Esophagus muscularis mucosa (tissue), 3 donors: ENCODE data around the gene ZNF622.

Source experiments
- POLR2A ChIP-seq: fragments of 450-650 bp; IDR thresholded peaks from one replicate; pipeline ENCODE4 v1.6.1; 2017; ENCODE audit warnings: antibody characterized with exemption, moderate library complexity, mild to moderate bottlenecking, low read depth
- TF ChIP-seq, protein P1 (sequence below), 3 experiments: fragments of 200-600 bp in 2 of 3; fragments of 450-650 bp in 1 of 3; sonication (generic) in 2 of 3; IDR thresholded peaks; one replicate each; pipeline ENCODE4 v1.5.1; 2017 to 2019; ENCODE audit warnings: antibody characterized with exemption in 3 of 3, mild to moderate bottlenecking in 2 of 3, moderate library complexity in 1 of 3

DNA sequence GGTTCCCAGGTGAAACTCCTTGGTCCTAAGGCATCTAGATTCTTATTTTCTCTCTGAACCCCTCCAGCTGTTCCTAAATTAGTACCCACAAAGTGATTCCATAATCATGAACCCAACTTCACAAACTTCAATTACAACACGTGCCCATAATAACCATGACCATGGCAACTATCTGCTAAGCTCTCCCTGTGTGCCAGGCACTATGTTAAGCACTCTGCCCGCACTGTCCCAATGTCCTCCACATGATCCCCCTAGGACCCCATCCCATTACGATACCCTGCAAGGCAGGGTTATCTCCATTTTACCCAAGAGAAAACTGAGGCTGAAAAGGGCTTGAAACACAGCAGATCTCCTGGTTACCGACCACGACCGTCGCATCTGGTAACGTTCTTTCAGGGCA, 25.3 kb upstream of the ZNF622 start:
- TF ChIP-seq, protein P1, sequence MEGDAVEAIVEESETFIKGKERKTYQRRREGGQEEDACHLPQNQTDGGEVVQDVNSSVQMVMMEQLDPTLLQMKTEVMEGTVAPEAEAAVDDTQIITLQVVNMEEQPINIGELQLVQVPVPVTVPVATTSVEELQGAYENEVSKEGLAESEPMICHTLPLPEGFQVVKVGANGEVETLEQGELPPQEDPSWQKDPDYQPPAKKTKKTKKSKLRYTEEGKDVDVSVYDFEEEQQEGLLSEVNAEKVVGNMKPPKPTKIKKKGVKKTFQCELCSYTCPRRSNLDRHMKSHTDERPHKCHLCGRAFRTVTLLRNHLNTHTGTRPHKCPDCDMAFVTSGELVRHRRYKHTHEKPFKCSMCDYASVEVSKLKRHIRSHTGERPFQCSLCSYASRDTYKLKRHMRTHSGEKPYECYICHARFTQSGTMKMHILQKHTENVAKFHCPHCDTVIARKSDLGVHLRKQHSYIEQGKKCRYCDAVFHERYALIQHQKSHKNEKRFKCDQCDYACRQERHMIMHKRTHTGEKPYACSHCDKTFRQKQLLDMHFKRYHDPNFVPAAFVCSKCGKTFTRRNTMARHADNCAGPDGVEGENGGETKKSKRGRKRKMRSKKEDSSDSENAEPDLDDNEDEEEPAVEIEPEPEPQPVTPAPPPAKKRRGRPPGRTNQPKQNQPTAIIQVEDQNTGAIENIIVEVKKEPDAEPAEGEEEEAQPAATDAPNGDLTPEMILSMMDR (IDR thresholded peaks at IDR 0.05) = no peak
- TF ChIP-seq POLR2A = no peak
